Ovary (tissue), 3 donors: Measurements from ENCODE around the gene TUBB4B.

Source experiments
- POLR2A ChIP-seq: fragments of 450-650 bp; IDR thresholded peaks from one replicate; pipeline ENCODE4 v1.6.1; 2017; ENCODE audit warnings: antibody characterized with exemption, mild to moderate bottlenecking, moderate library complexity
- TF ChIP-seq, protein P1 (sequence below), 3 donors: fragments of 450-650 bp in 2 of 3; fragments of 200-600 bp in 1 of 3; IDR thresholded peaks; one replicate each; pipeline versions ENCODE4 v1.5.1 to v1.8.0; 2016 to 2022; ENCODE audit warnings: antibody characterized with exemption in 3 of 3, mild to moderate bottlenecking in 1 of 3
- donor health status: DM: no; HTN: no; CAD: no.

- TF ChIP-seq, protein P1, sequence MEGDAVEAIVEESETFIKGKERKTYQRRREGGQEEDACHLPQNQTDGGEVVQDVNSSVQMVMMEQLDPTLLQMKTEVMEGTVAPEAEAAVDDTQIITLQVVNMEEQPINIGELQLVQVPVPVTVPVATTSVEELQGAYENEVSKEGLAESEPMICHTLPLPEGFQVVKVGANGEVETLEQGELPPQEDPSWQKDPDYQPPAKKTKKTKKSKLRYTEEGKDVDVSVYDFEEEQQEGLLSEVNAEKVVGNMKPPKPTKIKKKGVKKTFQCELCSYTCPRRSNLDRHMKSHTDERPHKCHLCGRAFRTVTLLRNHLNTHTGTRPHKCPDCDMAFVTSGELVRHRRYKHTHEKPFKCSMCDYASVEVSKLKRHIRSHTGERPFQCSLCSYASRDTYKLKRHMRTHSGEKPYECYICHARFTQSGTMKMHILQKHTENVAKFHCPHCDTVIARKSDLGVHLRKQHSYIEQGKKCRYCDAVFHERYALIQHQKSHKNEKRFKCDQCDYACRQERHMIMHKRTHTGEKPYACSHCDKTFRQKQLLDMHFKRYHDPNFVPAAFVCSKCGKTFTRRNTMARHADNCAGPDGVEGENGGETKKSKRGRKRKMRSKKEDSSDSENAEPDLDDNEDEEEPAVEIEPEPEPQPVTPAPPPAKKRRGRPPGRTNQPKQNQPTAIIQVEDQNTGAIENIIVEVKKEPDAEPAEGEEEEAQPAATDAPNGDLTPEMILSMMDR (IDR thresholded peaks at IDR 0.05) = no peak
- no peak for TF ChIP-seq POLR2A
Measured at GRCh38 chr9:137241490-137242268, 592 bp downstream of the TUBB4B start.
